Esophagus squamous epithelium (tissue), 5 donors: Measurements from ENCODE around the gene IGF1R. TPM values are rescaled to one million over a fixed set of nuclear protein-coding genes. Genes with fewer than 3 reads are reported as not detected.

ENCODE experiments used
- DNase-seq: peaks from one replicate; lab custom pipeline; 2025; lab: John Stamatoyannopoulos, UW
- H3K27ac ChIP-seq, 4 donors: fragments of 200-600 bp; sonication (generic); one replicate each; pipeline ENCODE4 v1.5.1; 2016 to 2019; ENCODE audit warnings: mild to moderate bottlenecking in 1 of 4
- H3K27me3 ChIP-seq, 4 donors: fragments of 200-600 bp; sonication (generic); 1 replicate in 3 of 4; 2 replicates in 1 of 4; pipeline versions ENCODE4 v1.5.1 to v1.6.0; 2017 to 2021; ENCODE audit warnings: antibody characterized with exemption in 1 of 4
- H3K36me3 ChIP-seq, 3 donors: fragments of 200-600 bp; sonication (generic); one replicate each; pipeline ENCODE4 v1.5.1; 2016 to 2019
- H3K4me1 ChIP-seq, 3 donors: fragments of 200-600 bp; sonication (generic); one replicate each; pipeline ENCODE4 v1.5.1; 2017 to 2019
- H3K4me3 ChIP-seq, 4 donors: fragments of 200-600 bp; sonication (generic); 1 replicate in 3 of 4; 2 replicates in 1 of 4; pipeline ENCODE4 v1.5.1; 2016 to 2019; ENCODE audit warnings: mild to moderate bottlenecking in 2 of 4, moderate library complexity in 1 of 4
- H3K9me3 ChIP-seq, 3 donors: fragments of 200-600 bp; sonication (generic); one replicate each; pipeline ENCODE4 v1.5.1; 2016 to 2019
- POLR2A ChIP-seq, 4 donors: fragments of 450-650 bp; IDR thresholded peaks; one replicate each; pipeline ENCODE4 v1.6.1; 2017; ENCODE audit warnings: antibody characterized with exemption in 4 of 4, mild to moderate bottlenecking in 4 of 4, moderate library complexity in 3 of 4
- WGBS, 2 donors: methylation state at CpG; one replicate each; pipeline ENCODE4 v1.1.5; 2018; 5-methylcytosine and 5-hydroxymethylcytosine counted together
- intact Hi-C: fragments of 100-400 bp; cut with DNase I; formaldehyde crosslinking; loops from one replicate; pipeline ENCODE4 v1.15.0; 2022
- total RNA-seq, 4 donors: library from RNA; depleted of rRNA; stranded (reverse); fragments of >200 nt; gene quantifications; one replicate each; pipeline ENCODE4 v1.1.0, GENCODE V29; 2016
- TF ChIP-seq, protein P1 (sequence below), 6 experiments: fragments of 450-650 bp in 4 of 6; fragments of 200-600 bp in 2 of 6; sonication (generic) in 2 of 6; IDR thresholded peaks; one replicate each; pipeline ENCODE4 v1.5.1; 2016 to 2019; ENCODE audit warnings: antibody characterized with exemption in 6 of 6, mild to moderate bottlenecking in 4 of 6, moderate library complexity in 4 of 6
- donor health status: DM: yes; HTN: yes; CAD: no.

IGF1R gene
- total RNA-seq, 4 donors from 2014 or later = 20.5 to 54.8 (median 40.4) TPM

- Histone ChIP-seq H3K9me3 (no peaks in the 10 kb centered on the region), H3K27ac (peak overlapping the region; percentile 63 to 82 (median 79)), H3K4me1 (peaks cover 12 to 63% (median 28%) of the 10 kb centered on the region in 3 donors), H3K4me3 (peak overlapping the region in 1 of 4 donors; percentile 18), H3K27me3 (no peaks in the 10 kb centered on the region), H3K36me3 (no peaks in the 10 kb centered on the region)
- no peak for DNase-seq
- intact Hi-C loops = no loop called here
- WGBS, 2 donors = 27 to 32% methylated on average over 9 of the region's 9 CpGs
- TF ChIP-seq, protein P1, sequence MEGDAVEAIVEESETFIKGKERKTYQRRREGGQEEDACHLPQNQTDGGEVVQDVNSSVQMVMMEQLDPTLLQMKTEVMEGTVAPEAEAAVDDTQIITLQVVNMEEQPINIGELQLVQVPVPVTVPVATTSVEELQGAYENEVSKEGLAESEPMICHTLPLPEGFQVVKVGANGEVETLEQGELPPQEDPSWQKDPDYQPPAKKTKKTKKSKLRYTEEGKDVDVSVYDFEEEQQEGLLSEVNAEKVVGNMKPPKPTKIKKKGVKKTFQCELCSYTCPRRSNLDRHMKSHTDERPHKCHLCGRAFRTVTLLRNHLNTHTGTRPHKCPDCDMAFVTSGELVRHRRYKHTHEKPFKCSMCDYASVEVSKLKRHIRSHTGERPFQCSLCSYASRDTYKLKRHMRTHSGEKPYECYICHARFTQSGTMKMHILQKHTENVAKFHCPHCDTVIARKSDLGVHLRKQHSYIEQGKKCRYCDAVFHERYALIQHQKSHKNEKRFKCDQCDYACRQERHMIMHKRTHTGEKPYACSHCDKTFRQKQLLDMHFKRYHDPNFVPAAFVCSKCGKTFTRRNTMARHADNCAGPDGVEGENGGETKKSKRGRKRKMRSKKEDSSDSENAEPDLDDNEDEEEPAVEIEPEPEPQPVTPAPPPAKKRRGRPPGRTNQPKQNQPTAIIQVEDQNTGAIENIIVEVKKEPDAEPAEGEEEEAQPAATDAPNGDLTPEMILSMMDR (IDR thresholded peaks at IDR 0.05) = no peak
- TF ChIP-seq POLR2A (IDR thresholded peaks at IDR 0.05) = no peak
Measured at GRCh38 chr15:98682992-98683701, 34.8 kb downstream of the IGF1R start.

- intact Hi-C loops = no loop called here
- TF ChIP-seq, protein P1 (IDR thresholded peaks at IDR 0.05) = no peak
- TF ChIP-seq POLR2A (IDR thresholded peaks at IDR 0.05) = no peak
- 37 to 40% methylated on average over 4 to 5 of the region's 5 CpGs for WGBS, 2 donors
- H3K4me3 ChIP-seq = peak overlapping the region in 1 of 4 donors; percentile 16
- H3K36me3 ChIP-seq = no peaks in the 10 kb centered on the region
- no peak for DNase-seq
- H3K9me3 ChIP-seq = no peaks in the 10 kb centered on the region
- H3K27me3 ChIP-seq = no peaks in the 10 kb centered on the region
- peak overlapping the region; percentile 63 to 82 (median 79) for H3K27ac ChIP-seq
- peaks cover 12 to 69% (median 30%) of the 10 kb centered on the region in 3 donors for H3K4me1 ChIP-seq
Measured at GRCh38 chr15:98683831-98684230, 35.5 kb downstream of the IGF1R start.

DNA sequence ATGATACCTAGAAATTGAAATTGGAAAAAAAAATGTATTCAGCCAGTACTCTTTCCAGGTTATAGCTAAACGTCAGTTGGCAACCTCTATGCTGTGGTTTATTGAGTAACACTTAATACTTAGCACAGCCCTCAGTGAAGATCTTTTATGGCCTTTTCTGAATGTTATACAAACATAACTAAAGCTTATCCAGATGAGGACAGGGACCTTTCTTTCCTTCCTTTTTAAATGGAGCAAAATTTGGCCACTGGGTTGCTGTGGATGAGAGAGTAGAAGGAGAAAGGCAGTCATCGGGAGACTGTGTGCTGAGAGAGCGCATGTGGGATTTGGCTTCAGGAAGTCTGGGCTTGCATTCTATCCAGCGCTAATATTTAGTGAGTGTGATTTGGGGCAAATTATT, 36.1 kb downstream of the IGF1R start:
- intact Hi-C loops = no loop called here
- no peak for TF ChIP-seq POLR2A (IDR thresholded peaks at IDR 0.05)
- TF ChIP-seq, protein P1 (IDR thresholded peaks at IDR 0.05) = no peak
- peaks cover 12 to 74% (median 35%) of the 10 kb centered on the region in 3 donors for H3K4me1 ChIP-seq
- H3K36me3 ChIP-seq = no peaks in the 10 kb centered on the region
- DNase-seq = no peak
- H3K27me3 ChIP-seq = no peaks in the 10 kb centered on the region
- H3K9me3 ChIP-seq = no peaks in the 10 kb centered on the region
- no peak overlapping the region for H3K4me3 ChIP-seq
- WGBS, 2 donors = 25 to 38% methylated on average over 4 of the region's 4 CpGs
- peak overlapping the region in 3 of 4 donors; percentile 11 to 82 (median 81) for H3K27ac ChIP-seq

GRCh38 chr15:98684995-98685525, 36.7 kb downstream of the IGF1R start:
- no peak overlapping the region for H3K4me3 ChIP-seq
- H3K4me1 ChIP-seq = peaks cover 18 to 80% (median 40%) of the 10 kb centered on the region in 3 donors
- H3K36me3 ChIP-seq = no peaks in the 10 kb centered on the region
- no peak for DNase-seq
- TF ChIP-seq, protein P1 (IDR thresholded peaks at IDR 0.05) = no peak
- no peak for TF ChIP-seq POLR2A (IDR thresholded peaks at IDR 0.05)
- intact Hi-C loops = no loop called here
- no peaks in the 10 kb centered on the region for H3K9me3 ChIP-seq
- no peaks in the 10 kb centered on the region for H3K27me3 ChIP-seq
- WGBS, 2 donors = 61 to 88% methylated on average over 3 of the region's 5 CpGs
- H3K27ac ChIP-seq = peak overlapping the region in 1 of 4 donors; percentile 82

DNA sequence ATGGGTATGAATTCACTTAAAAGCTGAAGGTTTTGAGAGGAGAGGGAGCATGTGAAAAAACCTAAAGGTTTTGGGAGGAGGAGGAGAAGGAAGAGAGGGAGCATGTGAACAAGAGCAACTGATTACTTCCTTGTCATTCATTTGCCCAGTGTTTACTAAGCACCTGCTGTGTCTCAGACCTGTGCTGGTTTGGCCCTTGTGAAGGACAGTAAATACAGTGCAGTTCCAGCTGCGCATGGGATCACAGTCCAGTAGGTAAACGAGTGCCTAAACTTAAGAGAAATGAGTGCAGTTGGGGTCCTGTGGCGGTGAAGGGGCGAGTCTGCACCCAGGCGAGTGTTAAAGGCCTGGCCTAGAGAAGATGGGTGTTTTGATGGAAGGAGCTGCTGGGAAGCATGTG, 38.6 kb downstream of the IGF1R start:
- DNase-seq = no peak
- no peaks in the 10 kb centered on the region for H3K27me3 ChIP-seq
- H3K4me3 ChIP-seq = no peak overlapping the region
- WGBS, 2 donors = 92 to 97% methylated on average over 5 of the region's 5 CpGs
- no peak for TF ChIP-seq POLR2A (IDR thresholded peaks at IDR 0.05)
- TF ChIP-seq, protein P1 (IDR thresholded peaks at IDR 0.05) = no peak
- H3K27ac ChIP-seq = no peak overlapping the region
- no peaks in the 10 kb centered on the region for H3K9me3 ChIP-seq
- no peaks in the 10 kb centered on the region for H3K36me3 ChIP-seq
- peaks cover 22 to 97% (median 45%) of the 10 kb centered on the region in 3 donors for H3K4me1 ChIP-seq
- intact Hi-C loops = no loop called here
